IMR-90 (cell line): ENCODE measurements around the gene OTOG.

ENCODE experiments used
- BHLHE40 ChIP-seq: fragments of 150-350 bp; IDR thresholded peaks from 2 replicates; pipeline ENCODE4 v1.6.1; 2016; ENCODE audit warnings: mild to moderate bottlenecking, low read depth, low read length
- CEBPB ChIP-seq: IDR thresholded peaks from 2 replicates; pipeline ENCODE4 v1.6.1; 2012; ENCODE audit warnings: low read depth, low read length, improper control_type of control experiment
- CTCF ChIP-seq: conservative IDR thresholded peaks from 2 replicates; pipeline ENCODE4 v1.5.1; 2012; ENCODE audit warnings: mild to moderate bottlenecking, low read depth, low read length, improper control_type of control experiment
- ELK1 ChIP-seq: fragments of 150-350 bp; IDR thresholded peaks from 2 replicates; pipeline ENCODE4 v1.6.1; 2016; ENCODE audit warnings: low read depth, mild to moderate bottlenecking, low read length, moderate library complexity, borderline replicate concordance
- FOS ChIP-seq: fragments of 150-350 bp; IDR thresholded peaks from 2 replicates; pipeline ENCODE4 v1.6.1; 2016; ENCODE audit warnings: low read depth, low read length
- MAFK ChIP-seq: IDR thresholded peaks from 2 replicates; pipeline ENCODE4 v1.6.1; 2012; ENCODE audit warnings: low read depth, low read length, improper control_type of control experiment
- MAZ ChIP-seq: IDR thresholded peaks from 2 replicates; pipeline ENCODE4 v1.6.1; 2012; ENCODE audit warnings: low read depth, mild to moderate bottlenecking, low read length, improper control_type of control experiment, moderate library complexity, borderline replicate concordance
- MXI1 ChIP-seq: IDR thresholded peaks from 2 replicates; pipeline ENCODE4 v1.6.1; 2012; ENCODE audit warnings: low read depth, mild to moderate bottlenecking, low read length, moderate library complexity, borderline replicate concordance
- POLR2A ChIP-seq: IDR thresholded peaks from 2 replicates; pipeline ENCODE4 v1.6.1; 2012; ENCODE audit warnings: mild to moderate bottlenecking, low read depth, low read length
- RAD21 ChIP-seq: IDR thresholded peaks from 2 replicates; pipeline ENCODE4 v1.6.1; 2012; ENCODE audit warnings: low read length, improper control_type of control experiment
- RCOR1 ChIP-seq: IDR thresholded peaks from 2 replicates; pipeline ENCODE4 v1.6.1; 2012; ENCODE audit warnings: mild to moderate bottlenecking, low read length, improper control_type of control experiment; ENCODE audit not compliant: insufficient replicate concordance
- RFX5 ChIP-seq: IDR thresholded peaks from 2 replicates; pipeline ENCODE4 v1.8.0; 2012; ENCODE audit warnings: low read depth, mild to moderate bottlenecking, low read length, moderate library complexity
- SMC3 ChIP-seq: fragments of 150-350 bp; IDR thresholded peaks from 2 replicates; pipeline ENCODE4 v1.6.1; 2016; ENCODE audit warnings: low read depth, mild to moderate bottlenecking, antibody characterized with exemption, low read length, moderate library complexity

GRCh38 chr11:17552392-17553248 is 5.6 kb downstream of the OTOG start:
- TF ChIP-seq BHLHE40 (no peak), CTCF (no peak), POLR2A (no peak), SMC3 (no peak), ELK1 (no peak), FOS (no peak), RFX5 (no peak), MXI1 (no peak), MAZ (no peak), RAD21 (no peak), RCOR1 (no peak), CEBPB (no peak), MAFK (no peak)
